Measurements from ENCODE around the gene RING1.

The RING1 gene

GRCh38 chr6:33193619-33194018 is 14.7 kb upstream of the RING1 start:
- no peak for DNase-seq

DNA sequence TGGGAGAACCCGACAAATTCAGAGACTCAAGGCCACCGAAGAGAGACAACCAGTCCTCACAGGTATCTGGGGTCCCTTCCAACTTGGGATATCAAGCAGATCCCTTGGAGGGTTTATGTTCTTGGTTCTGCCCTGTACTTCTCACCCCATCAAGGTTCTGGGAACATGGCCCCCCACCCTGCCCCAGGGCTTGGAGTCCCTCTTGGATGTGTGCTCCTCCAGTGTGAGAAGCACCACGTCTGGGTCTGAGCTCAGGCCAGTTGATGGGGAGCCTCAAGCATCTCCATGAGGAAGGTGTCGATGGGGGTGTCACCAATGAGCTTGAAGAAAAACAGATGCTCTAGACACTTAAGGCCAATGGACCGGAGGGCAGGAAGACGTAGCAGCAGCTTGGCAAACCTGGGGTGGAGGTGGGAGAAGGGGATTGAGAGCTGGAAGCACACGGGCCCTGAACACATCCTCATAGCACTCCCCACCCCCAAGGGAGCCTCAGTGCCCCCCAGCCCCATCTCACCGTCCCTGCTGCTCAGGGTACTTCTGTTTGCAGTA is 13.8 kb upstream of the RING1 start:
- no peak for DNase-seq

- no peak for DNase-seq
These were observed 12.8 kb upstream of the RING1 start for GRCh38 chr6:33195304-33196165.

DNA sequence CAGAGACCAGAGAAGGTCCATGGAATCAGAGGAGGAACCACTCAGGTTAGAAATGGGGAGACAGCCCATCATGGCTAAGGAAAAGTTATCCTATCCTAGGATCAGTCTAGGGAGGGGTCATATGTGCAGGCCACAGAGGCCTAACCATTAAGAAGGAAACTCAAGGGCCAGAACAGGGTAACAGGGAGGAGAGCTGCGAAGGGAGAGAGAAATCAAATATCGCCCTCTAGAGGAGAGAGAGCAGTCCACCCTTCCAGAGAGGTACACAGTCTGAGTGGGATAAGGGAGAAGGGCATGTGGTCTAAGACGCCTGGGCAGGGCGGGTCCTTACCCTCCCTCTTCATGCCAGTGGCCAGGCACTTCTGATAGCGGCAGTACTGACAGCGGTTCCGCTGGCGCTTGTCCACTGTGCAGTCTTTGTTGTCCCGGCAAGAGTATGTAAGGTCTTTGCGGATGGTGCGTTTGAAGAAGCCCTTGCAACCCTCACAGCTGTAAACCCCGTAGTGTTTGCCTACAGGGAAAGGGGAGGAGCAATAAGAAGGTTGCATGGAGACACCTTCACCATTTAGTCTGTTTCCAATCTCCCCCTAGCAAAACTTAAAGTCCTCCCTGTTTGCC is 10.8 kb upstream of the RING1 start:
- DNase-seq, result peak; percentile 72 to 81

GRCh38 chr6:33198159-33198852 is 10.0 kb upstream of the RING1 start:
- no peak for DNase-seq

DNA sequence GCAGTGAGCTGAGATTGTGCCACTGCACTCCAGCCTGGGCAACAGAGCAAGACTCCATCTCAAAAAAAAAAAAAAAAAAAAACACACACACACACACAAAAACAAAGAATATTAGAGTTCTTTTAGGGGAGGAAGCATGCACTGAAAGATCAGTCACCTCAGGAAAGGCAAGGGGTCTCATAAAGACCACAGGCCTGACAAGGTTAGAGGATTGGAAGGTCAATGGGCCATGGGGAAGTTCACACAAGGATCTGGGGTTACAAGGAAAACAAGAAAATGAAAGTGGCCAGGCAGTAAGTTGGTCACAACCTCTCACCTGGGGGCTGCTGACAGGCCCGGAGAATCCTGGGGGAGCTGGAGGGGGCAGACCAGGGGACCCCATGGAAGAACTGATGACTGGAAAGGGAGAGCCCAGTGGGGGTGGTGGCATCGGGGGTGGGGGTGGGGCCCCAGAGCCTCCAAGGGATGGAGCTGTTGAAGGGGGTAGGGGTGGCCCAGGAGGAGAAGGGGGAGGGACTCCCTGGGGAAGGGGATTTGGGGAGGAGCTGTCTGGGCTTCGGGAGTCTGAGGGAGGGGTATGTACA is 9.4 kb upstream of the RING1 start:
- DNase-seq, result no peak

DNA sequence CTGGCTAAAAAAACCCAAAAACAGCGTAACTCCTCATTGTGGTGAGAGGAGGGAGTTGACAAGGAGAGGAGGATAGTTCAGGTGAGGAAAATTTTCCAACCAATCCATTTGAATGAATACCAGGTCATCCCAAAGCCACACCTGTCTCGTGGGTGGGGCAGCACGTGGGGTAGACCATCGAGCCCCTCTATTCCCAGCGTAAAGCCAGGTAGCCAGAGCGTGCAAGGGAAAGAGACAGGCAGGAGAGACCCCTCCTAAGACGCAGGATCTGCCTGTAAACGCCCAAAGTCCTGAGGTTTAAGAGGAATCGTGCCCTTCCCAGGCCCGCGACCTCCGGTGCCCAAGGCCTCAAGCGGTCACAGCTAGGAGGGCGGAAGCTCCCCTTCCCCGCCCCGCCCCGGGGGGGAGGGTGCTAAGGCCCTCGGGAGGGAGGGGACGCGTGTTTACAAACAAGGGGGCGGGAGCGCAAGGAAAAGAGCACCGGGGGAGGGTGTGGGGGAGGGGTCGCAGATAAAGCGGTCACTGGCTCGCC is 8.5 kb upstream of the RING1 start:
- DNase-seq, result peak; percentile 60 to 90

DNA sequence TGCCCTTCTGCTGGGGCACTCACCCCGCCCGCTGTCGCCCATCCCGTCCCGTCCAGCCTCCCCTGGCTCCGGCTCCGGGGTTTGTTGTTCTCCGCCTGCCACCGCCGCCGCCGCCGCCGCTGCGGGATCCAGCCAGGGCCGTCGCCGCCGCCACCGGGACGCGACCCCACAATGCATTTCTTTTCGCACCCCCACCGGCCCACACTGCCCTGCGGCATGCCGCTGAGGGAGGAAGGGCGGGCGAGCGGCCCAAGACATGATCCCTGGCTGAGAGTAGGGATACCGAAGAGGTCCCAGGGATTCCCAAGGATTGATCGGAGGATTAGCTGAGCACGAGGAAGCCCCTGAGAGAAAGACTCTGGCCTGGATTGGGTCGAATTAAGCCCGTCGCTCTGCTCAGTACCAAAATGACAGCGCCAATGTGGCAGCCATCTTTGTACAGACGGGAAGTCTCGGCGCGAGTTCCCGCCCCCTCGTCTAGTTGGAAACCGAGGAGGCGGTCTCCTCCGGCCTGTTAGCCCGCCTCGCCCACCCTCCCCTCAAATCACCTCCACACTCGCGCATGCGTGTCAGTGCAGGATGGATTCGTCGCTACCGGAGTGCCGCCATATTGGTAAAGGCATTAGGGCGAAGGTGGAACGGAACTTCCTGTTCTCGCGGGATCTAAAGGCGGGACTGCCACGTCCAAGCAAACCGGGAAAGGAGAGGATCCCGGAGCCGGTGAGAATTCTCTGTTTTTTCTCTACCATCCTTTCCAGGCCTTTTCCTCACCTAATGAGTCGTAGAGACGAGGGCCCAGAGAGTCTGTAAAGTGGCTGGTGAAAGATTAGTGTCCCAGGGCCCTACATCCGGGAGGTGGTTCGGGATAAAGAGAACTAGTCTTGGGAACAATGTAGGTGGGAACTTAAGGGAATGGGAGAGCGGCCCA is 7.8 kb upstream of the RING1 start, which contains the start of the genes RXRB and SLC39A7:
TSS of gene RXRB (minus strand) at position 447 of the 928 bp plus-strand sequence. CDS start at position 258, 189 bp downstream.
TSS of gene SLC39A7 (plus strand) at position 649 of the 928 bp plus-strand sequence. CDS start 379 bp downstream, outside the sequence.
- peak; percentile 98 to 99 for DNase-seq

GRCh38 chr6:33201147-33201545 is 7.2 kb upstream of the RING1 start:
- no peak for DNase-seq

GRCh38 chr6:33201935-33202334 is 6.4 kb upstream of the RING1 start:
- no peak for DNase-seq

DNA sequence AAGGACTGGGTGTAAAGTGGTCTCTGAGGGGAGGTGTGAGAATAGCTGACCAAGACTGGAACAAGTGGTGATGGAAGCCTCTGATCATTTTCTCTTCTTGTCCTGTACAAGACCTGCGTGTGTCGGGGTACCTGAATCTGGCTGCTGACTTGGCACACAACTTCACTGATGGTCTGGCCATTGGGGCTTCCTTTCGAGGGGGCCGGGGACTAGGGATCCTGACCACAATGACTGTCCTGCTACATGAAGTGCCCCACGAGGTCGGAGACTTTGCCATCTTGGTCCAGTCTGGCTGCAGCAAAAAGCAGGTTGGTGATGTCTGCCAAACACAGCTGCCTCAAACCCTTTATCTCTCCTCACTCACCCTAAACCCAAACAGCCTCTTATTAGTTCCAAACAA is 5.5 kb upstream of the RING1 start:
- DNase-seq, result no peak

- no peak for DNase-seq
These were observed 4.7 kb upstream of the RING1 start for GRCh38 chr6:33203443-33204164.

GRCh38 chr6:33204165-33204414 is 4.2 kb upstream of the RING1 start:
- DNase-seq, result no peak

DNA sequence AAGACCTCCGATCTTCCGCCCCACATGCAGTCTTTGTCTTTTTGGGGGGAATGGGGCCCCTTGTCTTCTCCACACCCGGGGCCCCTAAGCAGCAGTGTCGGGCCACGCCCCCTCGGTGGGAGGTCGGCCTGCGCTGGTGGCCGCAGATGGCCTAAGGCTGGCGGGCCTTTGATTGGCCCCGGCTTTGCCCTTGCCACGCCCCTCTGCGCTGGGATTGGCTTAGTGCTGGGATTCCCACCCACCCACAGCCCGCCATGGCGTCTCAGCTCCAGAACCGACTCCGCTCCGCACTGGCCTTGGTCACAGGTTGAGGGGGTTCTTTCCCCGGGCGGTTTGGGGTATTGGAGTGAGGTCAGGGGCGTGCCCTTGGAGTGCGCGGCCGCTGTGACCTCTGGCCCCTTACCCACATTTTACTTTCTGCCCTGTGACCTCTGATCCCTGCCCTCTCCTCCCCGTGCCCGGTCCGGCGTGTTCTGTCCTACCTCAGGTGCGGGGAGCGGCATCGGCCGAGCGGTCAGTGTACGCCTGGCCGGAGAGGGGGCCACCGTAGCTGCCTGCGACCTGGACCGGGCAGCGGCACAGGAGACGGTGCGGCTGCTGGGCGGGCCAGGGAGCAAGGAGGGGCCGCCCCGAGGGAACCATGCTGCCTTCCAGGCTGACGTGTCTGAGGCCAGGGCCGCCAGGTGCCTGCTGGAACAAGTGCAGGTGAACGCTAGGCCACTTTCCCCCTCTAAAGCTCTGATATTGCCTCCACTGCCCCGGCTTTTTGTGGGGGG is 3.7 kb upstream of the RING1 start, which contains the start of gene HSD17B8:
TSS of gene HSD17B8 (plus strand) at position 241 of the 776 bp plus-strand sequence. CDS start at position 255, 14 bp downstream.
- peak; percentile 69 to 96 for DNase-seq

- no peak for DNase-seq
These were observed 2.9 kb upstream of the RING1 start for GRCh38 chr6:33205191-33206026.

- no peak for DNase-seq
These were observed 2.1 kb upstream of the RING1 start for GRCh38 chr6:33206027-33206863.

GRCh38 chr6:33206864-33207551 is 1.3 kb upstream of the RING1 start:
- peak in 1 of 2 experiments; percentile 26 for DNase-seq

Measured in NCI-H526 (cell line).